ENCODE results near the gene PCAT6.

PCAT6 gene

DNA sequence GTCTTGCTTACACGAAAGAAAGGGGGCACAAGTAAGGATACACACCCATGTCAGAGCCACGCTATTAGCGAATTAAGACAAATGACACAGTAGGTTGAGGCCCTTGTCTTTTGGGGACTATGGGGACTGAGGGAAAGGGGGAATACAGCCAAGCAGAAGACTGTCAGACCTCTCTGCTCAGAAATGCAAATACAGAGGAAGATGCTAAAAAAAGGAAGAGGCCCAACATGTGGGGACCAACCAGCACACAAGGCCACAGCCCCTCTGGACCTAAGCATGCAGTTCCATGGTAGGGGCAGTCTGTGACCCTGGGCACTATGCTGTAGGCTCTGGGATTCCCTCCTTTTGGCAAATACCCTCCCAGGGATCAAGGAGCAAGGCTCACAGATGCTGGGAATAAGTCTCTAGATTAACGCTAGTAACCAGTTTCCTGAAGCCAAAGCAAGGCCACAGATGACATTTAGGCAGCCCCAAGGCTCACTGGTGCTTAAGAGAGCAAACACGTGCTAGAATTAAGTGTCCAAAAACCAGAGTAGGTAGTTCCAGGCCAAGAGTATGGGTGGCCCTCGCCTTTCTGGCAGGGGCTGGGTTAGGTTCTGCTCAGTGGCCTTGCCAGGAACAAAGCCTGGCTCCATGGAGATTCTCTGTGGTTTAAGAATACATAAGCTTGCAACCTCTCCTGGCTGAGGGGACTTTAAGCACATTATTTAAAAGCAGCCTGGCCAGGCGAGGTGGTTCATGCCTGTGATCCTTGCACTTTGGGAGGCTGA is 40.0 kb downstream of the PCAT6 start:
- DNase-seq (ENCODE audit: low spot score), result no peak

GRCh38 chr1:202852163-202852904 is 41.6 kb downstream of the PCAT6 start:
- peak; percentile 25 for DNase-seq (ENCODE audit: low spot score)

- no peak for DNase-seq (ENCODE audit: low spot score)
Observed at GRCh38 chr1:202854787-202855186, 44.0 kb downstream of the PCAT6 start.

DNA sequence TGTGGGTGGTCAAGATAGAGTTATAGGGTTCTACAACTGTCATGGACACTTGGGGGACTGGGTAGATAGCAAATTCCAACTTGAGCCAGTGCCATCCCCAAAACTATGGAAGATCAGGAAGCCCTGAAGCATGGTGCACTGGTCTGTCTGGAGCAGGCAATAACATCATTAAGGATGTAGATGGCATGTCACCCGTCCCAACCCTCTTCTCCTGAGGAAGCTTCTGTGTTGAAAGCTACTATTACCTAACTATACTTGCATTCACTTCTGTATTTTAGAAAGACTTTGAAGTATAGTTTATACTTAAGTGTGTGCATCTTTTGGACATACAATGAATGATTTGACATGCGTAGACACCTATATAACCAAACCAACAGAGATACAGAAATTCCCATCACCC is 45.3 kb downstream of the PCAT6 start:
- DNase-seq (ENCODE audit: low spot score), result no peak

- DNase-seq (ENCODE audit: low spot score), result no peak
Observed at GRCh38 chr1:202857136-202857610, 46.4 kb downstream of the PCAT6 start.

GRCh38 chr1:202858331-202858730 is 47.6 kb downstream of the PCAT6 start:
- no peak for DNase-seq (ENCODE audit: low spot score)

DNA sequence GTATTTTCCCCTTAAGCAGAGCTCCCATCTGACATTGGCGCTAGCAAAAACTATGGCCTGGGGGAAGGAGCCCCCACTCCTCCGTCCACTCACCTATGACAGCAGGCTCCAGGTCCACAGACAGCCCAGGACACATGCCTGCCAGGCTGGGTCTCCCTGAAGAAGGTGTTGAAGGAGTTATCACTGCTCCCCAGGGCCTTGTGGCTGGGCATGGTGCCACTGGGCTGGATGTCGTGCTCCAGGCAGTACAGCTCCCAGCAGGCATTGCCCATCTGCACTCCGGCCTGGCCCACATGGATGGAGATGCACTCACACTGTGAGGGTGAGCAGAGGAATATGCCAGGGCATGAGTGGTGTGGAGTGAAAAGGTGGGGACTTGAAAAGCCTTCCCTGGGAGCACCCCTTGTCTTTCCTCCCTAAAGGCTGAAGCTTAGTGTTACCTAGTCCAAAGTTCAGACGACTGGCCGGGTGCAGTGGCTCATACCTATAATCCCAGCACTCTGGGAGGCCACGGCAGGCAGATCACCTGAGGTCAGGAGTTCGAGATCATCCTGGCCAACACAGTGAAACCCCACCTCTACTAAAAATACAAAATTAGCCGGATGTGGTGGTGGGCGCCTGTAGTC is 48.1 kb downstream of the PCAT6 start:
- DNase-seq (ENCODE audit: low spot score), result no peak

- no peak for DNase-seq (ENCODE audit: low spot score)
Observed at GRCh38 chr1:202860744-202861419, 50.1 kb downstream of the PCAT6 start.
